ENCODE measurements around the gene NUDT6.
"Not testable (repeated sequence)": the region's sequence is repeated elsewhere in the genome, so short reads cannot be mapped to it uniquely, and the experiment has no call there.

NUDT6 gene

DNA sequence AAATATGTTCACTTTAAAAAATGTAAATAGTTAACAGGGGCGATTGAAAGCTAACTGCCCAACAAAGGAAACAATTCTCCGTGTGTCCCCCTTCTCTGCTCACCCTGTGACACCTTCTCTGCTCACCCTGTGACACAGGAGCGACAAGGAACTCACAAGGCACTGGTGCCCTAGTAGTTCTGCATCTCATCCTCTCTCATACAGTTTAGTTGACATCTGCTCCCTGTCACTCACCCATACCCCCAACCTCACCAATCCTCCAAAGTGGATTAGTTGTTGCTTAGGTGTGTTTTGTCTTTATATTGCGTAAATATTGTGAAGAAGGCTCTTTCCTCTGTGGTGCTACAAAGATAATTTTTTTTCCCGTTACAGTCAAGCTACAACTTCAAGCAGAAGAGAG lies 46.4 kb downstream of the NUDT6 start:
- no peak for DNase-seq (ENCODE audit: low spot score)

DNA sequence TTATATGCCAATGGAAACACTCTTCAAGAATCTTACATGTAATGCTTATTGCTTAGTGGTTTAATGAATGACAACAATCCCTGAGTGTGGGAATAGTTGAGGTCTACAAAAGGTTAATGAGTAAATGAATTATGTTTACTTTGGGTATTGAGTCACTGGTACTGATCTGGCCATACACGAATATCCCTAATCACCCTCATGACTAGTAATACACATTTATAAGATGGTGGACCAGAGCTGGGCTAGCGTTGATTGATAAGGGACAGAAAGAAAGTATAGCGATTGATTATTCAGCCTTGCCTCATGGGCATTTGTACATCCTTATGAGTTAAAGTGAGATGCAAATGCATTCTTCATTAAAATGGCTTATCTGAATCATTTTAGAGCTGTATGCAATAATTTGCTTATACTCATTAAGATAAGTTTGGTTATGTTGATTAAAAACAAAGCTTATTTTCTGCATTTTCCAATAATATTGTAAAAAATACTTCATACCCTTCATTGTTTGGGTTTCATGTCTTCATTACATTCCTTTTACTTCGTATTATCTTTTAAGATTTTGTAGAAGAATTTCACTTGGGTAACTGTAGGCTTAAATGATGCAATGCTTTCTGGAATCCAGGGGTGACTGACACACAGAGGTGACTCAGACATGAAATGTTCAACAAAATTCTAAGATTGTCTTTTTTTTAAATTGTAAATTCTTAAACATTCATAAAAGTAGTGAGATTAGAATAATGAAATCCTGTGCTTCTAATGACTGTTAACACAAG lies 48.4 kb downstream of the NUDT6 start:
- DNase-seq (ENCODE audit: low spot score) = no peak

DNA sequence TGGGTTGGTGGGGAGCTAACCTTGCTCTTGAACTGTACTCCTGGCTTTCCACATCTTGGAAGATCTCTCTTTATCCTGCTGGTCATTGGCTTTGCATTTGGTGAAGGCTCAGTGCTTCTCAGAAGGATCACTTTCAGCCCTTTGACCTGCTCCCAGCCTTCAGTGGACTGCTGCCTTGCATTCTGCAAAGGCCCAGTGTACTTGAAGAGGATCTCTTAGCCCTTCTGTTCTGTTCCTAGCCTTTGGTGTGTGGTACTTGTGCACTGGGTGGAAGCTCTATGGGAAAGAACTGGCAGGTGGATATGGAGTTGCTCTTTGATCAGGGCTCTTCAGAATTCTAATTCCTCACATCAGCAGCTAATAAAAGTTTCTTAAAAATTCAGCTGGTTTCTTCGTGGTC lies 49.3 kb downstream of the NUDT6 start:
- no peak for DNase-seq (ENCODE audit: low spot score)

DNA sequence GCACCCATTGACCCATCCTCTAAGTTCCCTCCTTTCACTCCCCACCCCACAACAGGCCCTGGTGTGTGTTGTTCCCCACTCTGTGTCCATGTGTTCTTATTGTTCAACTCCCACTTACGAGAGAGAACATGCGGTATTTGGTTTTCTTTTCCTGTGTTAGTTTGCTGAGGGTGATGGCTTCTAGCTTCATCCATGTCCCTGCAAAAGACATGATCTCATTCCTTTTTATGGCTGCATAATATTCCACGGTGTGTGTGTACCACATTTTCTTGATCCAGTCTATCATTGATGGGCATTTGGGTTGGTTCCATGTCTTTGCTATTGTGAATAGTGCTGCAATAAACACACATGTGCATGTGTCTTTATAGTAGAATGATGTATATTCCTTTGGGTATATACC lies 54.2 kb downstream of the NUDT6 start:
- not testable (repeated sequence) for DNase-seq (ENCODE audit: low spot score)

DNA sequence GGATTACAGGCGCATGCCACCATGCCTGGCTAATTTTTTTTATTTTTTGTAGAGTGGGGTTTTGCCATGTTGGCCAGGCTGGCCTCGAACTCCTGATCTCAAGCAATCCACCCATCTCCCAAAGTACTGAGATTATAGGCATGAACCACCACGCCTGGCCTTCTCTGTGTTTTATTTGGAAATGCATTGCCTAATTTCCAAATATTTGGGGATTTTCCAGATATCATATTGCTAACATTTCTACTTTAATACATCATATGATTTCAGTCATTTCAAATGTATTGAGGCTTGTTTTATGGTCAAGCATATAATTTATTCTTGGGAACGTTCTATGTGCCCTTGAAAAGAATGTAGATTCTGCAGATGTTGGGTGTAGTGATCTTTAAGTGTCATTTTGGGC lies 57.0 kb downstream of the NUDT6 start:
- DNase-seq (ENCODE audit: low spot score) = no peak

DNA sequence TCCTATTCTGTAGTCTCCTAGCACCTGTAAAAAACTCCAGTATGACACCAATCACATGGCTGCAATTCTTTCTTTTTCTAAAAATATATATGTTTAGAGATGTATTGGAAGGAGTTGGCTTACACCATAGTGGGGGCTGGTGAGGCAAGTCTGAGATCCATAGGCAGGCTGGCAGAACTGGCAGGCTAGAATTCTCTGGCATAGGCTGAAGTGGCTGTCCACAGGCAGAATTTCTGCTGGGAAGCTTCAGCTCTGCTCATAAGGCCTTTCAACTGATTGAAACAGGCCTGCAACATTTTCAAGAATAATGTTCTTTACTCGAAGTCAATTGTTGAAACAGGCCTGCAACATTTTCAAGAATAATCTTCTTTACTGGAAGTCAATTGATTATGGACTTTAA lies 58.8 kb downstream of the NUDT6 start:
- no peak for DNase-seq (ENCODE audit: low spot score)

DNA sequence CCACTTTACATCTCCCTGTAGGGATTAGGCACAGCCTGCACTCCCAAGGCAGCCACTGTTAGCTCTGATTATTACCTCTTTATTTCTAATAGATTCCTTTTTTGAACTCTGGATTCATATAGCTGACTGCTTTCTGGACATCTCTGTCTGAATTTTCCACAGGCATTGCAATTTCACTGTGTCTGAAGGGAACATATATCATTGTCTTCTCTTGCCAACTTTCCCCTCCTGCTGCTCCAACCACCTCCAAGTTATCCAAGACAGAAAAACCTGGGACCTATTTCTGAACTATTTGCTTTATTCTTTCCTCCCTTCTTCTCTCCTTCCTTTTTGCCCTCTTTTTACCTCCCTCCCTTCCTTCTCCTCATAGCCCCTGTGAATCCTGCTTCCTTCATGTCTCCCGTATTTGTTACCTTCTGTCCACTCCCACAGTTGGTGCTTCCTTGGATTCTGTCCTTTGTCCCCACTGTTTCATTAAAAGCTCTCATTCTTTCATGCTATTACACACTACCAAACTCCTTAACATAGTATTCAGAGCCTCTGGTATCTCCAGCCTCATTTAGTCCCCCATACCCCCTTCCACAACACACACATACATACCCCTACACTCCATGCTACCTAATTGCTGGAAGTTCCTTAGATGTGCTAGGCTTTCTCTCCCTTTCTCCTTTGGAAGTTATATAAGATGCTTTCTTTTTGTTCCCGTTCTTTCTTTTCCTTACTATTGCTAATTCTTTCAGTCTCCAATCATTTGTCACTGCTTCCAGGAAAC lies 61.0 kb downstream of the NUDT6 start:
- DNase-seq (ENCODE audit: low spot score) = no peak

DNA sequence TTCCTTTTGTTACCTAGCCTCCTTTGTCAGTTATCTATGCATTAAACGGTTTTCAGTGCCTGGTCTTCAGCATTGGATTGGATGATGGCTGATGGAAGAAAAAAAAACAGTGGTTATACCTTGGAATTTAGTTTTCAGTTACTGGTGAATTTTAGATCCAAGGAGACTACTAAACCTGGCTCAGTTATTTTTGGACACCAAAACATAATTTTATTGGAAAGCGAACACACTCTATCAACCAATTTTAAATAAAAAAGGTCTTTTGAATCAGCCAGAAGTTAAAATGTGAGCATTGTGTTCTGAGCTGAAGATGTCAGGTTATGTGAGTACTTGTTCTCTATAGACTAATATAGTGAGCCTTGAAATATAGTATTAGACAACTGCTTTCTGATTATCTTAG lies 63.7 kb downstream of the NUDT6 start:
- no peak for DNase-seq (ENCODE audit: low spot score)

DNA sequence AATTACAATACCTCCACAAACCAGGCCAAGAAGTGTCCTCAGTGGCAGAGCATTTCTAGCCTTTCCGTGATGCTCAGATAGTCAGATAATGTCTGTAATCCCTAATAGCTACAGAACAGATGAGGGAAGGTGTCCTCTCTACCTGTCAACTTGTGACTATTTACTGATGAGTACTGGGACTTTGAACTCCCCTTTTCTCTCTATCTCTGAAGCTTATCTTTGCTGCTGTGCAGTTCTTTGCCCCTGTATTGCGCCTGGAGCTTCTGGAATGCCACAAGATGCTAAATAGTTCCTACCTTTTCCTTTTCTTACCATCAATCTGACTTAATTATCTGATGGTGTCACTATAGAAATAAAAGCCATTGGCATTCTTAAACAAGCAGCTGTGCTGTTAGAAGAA lies 65.2 kb downstream of the NUDT6 start:
- no peak for DNase-seq (ENCODE audit: low spot score)

DNA sequence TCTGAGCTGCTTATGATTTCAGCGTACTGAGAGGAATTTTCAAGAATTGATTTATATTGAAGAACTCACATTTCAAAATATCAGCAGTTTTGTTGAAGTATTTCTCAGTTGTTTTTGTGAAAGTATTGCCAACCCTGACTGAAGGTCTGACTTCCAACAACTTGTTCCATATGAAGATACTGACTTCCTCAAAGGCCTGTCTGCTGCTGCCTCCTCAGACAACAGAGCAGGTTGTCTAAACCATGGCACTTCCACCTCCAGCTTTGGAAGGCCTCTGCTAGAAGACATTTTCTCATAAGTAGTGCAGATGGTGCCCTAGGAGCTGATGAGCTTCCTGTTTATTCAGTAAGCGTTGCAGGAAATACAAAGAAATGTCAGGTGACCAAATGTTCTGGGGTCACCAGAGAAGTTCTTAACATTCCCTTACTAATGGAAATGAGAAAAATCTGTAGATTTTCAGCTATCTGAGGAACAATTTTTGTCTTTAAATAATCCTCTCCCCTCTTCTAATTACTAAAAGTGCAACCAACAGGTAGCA lies 67.0 kb downstream of the NUDT6 start:
- no peak for DNase-seq (ENCODE audit: low spot score)

DNA sequence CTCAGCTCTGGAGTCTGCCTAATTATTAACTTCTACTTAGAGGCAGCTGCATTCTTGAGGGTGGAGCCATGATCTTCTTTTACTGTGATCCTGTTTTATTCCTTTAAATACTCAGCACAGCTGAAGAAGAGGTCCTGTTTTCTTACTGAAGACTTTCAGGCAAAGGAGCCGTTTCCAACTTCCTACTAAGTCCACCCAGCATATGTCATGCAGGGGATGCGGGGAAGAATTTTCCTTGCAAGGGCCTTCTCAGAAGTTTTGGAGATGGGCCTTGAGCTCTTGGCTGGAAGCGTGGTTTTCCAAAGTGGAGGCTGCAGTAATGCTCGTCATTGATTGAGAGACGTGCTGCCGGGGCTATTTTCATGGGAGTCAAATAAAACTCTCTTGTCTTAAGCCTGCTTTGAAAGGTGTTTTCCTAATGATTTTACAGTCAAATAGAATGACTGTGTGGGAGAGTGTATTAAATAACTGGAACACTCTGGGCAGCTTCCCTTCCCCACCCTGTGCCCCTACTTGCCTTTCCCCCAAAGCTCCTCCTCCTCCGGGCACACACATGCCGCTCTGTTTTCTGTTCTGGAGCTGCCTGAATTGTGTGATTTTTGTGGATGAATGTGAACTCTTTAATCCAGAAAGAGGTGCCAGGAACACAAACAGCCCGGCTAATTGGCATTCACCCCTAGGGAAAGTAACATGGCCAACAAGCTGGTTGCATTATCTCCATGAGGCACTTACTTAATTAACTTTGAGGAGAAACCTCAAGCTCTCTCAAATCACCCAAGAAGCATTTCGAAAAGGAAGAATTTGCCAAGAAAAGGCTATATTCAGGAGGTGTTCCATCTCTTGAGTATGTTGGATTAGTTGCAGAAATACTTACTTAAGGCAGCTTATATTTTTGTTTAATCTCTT lies 67.7 kb downstream of the NUDT6 start:
- DNase-seq (ENCODE audit: low spot score) = no peak

DNA sequence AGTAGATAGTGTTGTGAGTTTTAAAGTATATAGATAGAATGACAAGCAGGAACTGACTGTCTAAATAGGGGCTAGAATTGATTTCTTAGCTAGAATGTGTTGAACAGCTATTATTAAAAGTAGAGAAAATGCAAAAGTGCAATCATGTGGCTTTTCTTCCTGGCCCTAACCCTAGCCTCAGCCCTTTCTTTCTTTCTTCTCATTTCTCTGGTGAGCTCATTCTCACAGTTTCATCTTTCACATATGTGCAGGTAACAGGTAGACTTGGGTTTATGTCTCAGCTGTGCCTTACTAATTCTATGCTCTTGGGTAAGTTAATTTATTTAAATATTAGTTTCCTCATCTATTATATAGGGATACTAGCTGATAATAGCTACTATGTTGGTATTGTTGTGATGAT lies 70.8 kb downstream of the NUDT6 start:
- no peak for DNase-seq (ENCODE audit: low spot score)

DNA sequence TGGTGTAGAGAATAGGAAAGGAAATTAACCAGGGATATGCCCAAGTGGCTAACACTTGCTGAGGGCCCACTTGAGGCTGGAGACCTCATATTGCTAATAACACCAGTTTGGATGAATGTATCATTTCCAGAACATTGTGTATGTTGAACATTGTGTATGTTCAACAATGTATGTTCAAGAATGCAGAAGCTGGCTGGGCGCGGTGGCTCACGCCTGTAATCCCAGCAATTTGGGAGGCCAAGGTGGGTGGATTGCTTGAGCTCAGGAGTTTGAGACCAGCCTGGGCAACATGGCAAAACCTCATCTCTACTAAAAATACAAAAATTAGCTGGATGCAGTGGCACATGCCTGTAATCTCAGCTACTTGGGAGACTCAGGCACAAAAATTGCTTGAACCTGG lies 72.6 kb downstream of the NUDT6 start:
- not testable (repeated sequence) for DNase-seq (ENCODE audit: low spot score)

DNA sequence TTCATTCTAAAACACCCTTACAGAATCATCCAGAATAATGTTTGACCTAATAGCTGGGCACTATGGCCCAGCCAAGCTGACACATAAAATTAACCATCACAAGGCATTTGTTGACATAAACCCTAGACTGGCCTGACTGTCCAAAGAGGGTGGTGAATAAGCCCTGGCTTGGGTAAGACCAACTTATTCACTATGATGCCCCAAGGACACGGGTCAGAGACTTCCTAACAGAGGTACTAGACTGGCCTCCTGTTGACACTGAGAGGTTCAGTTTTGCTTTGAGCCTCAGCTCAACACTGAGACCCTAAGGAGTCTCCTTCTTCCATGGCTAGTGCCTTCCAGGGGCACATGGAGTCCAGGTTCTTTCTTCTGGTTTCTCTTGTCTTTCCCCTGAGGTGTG lies 74.5 kb downstream of the NUDT6 start:
- DNase-seq (ENCODE audit: low spot score) = no peak

DNA sequence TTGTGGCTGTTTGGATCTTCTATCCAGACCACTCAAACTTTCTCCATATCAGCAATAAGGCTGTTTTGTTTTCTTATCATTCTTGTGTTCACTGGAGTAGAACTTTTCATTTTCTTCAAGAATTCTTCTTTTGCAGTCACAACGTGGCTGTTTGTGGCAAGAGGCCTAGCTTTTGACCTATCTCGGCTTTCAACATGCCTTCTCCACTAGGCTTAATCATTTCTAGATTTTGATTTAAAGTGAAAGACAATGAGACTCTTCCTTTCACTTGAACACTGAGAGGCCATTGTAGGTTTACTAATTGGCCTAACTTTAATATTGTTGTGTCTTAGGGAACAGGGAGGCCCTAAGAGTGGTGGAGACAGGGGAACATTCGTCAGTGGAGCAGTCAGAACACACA lies 76.6 kb downstream of the NUDT6 start:
- DNase-seq (ENCODE audit: low spot score) = no peak

DNA sequence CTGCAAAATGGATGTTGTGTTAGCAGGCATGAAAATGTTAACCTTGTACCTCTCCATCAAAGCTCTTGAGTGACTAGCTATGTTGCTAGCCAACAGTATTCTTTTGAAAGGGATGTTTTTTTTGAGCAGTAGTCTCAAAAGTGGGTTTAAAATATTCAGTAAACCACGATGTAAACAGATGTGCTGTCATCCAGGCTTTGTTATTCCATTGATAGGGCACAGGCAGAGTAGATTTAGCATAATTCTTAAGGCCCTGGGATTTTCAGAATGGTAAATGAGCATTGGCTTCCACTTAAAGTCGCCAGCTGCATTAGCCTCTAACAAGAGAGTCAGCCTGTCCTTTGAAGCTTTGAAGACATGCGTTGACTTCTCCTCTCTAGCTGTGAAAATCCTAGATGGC lies 77.3 kb downstream of the NUDT6 start:
- no peak for DNase-seq (ENCODE audit: low spot score)

DNA sequence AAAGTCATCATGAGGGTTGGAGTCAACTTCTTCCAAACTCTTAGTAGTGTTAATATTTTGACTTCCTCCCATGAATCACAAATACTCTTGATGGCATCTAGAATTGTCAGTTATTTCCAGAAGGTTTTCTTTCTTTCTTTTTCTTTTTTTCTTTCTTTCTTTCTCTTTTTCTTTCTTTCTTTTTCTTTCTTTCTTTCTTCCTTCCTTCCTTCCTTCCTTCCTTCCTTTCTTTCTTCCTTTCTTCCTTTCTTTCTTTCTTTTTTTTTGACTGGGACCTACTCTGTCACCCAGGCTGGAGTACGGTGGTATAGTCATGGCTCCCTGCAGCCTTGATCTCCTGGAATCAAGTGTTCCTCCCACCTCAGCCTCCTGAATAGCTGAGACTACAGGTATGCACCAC lies 78.0 kb downstream of the NUDT6 start:
- not testable (repeated sequence) for DNase-seq (ENCODE audit: low spot score)

DNA sequence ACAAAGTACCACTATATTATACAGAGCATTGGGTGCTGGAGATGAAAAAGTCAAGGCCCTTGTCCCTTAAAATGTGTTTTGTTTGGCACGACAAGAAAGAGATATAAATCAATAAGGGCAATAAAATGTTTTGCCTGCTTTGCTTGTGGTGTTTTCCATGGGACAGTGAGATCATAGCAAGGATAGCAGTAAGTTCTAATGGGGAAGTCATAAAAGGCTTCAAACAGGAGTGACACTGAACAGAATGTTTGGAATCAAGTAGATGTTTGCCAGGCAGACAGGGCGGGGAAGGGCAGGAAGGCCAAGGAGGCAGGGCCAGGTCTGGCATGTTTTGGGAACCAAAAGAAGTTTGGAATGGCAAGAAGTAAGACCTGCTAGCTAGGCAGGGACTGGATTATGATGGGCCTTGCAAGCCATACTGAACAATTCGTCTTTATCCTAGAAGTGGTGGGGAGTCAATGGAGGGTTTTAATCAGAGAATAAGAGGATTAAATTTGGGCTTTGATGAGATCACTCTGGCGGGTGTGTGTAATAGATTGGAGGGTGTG lies 79.3 kb downstream of the NUDT6 start:
- no peak for DNase-seq (ENCODE audit: low spot score)

Measured in CD4-positive, alpha-beta T cell treated with Interleukin-15 for 4 hours (primary cell).